SH-SY5Y (cell line): Measurements from ENCODE around the gene UFSP2.

ENCODE experiments used
- GATA2 ChIP-seq: IDR thresholded peaks from 2 replicates; pipeline ENCODE4 v1.6.1; 2011; ENCODE audit warnings: mild to moderate bottlenecking, low read depth, low read length
- GATA3 ChIP-seq: IDR thresholded peaks from 2 replicates; pipeline ENCODE4 v1.6.1; 2011; ENCODE audit warnings: low read depth, mild to moderate bottlenecking, low read length, moderate library complexity

- TF ChIP-seq GATA2 = no peak
- TF ChIP-seq GATA3 = no peak
These were observed 42.2 kb upstream of the UFSP2 start for GRCh38 chr4:185467991-185468390.
